Activated effector memory CD4-positive, alpha-beta T cell treated with anti-CD3 and anti-CD28 coated beads, Interleukin-2, amount 50 U/mL, for 16 hours (primary cell): Measurements from ENCODE around the gene SMYD2.

Experiments used
- DNase-seq: peaks from one replicate; pipeline ENCODE4 v3.0.0-alpha.2; 2020

The SMYD2 gene

DNA sequence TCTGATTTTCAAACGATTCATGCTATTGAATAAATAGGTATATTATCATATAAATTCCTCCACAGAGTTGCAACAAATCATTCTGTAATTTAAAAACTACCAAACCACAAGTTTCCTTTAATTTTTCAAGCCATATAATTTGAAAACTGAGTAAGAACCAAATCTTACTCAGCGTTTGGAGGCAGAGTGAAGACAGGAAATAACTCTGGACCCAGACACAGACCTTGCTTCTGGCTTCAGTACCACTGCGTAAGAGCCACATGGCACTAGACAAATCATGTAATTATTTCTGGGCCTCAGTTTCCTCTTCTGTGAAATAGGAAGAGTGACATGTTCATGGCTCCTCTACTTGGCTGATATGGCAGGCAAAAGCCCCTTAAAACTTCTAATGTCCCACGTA, 82.4 kb downstream of the SMYD2 start:
- DNase-seq, result no peak

DNA sequence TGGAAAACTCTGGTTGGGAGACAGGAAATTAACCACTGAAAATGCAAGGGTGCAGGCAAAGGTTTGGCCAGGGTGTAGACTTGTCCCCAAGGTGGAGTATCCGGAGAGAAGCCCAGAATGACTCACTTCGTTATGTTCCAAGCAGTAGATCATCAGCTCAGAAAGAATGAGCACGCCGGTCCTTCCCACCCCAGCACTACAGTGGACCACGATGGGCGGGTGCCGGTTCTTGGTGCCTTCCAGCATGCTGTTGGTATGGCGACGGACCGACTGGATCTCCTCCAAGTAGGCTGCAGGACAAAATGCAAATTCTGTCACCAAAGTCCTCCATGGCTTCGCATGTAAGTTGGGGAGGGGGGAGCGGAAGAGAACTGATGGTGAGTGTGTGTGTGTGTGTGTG, 83.4 kb downstream of the SMYD2 start:
- no peak for DNase-seq

- DNase-seq, result no peak
Observed at GRCh38 chr1:214364786-214365295, 83.9 kb downstream of the SMYD2 start.

- no peak for DNase-seq
Observed at GRCh38 chr1:214367841-214368240, 86.9 kb downstream of the SMYD2 start.

DNA sequence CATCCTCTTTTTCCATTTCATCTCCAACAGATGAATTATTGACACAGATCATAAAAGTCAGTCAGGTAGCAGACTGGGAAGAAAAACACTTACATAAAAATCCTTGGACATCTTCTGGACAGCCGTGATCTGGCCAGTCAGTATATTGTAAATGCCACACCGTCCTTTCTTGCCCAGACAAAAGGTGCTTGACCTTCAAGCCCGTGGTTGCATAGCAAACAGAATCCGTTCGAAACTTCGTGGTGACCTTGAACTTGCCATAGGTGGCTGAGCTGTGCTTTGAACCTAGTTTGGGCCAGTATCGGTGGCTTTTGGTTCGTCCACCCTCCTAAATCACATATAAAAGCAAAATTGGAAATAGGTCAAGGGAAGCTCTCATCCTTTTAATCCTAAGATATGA, 88.4 kb downstream of the SMYD2 start:
- no peak for DNase-seq

DNA sequence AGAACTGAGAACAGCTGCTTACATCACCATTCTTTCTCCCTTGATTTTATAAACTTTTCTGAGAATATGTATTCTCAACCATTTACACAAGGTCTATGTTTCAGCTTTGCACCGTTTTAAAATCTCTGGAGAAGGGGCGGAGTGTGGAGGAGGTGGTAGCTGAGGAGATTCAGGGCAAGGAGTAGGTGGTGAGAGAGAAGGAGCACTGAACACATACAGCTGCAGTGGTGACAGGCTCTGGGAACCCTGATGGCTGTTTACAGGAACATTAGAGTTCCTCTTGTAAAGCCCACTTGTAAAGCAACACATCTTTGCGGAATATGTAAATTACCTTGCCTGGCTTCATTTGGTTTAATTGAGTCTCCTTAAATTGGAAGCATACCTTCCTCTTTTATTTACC, 89.7 kb downstream of the SMYD2 start:
- DNase-seq, result no peak

DNA sequence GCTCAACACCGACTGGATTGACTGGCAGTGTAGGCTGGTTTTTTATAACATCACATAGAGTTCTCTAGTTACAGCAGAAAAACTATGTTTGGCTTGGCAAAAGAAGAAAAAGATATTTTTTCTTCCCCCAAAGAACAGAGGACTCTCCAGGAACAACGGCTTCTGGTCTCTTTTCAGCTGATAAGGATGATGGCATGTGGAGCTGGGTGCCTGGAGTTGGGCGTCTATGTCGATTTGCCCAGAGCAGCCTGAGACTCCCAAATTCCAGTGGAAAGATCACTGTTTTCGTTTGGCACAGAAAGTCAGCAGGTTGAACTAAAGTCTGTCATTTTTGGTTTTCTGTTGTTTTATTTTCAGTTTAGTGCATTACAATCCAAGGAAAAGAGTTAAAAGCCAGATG, 91.1 kb downstream of the SMYD2 start:
- no peak for DNase-seq

- no peak for DNase-seq
Observed at GRCh38 chr1:214377485-214377884, 96.5 kb downstream of the SMYD2 start.

GRCh38 chr1:214377886-214378285, 96.9 kb downstream of the SMYD2 start:
- DNase-seq, result no peak

DNA sequence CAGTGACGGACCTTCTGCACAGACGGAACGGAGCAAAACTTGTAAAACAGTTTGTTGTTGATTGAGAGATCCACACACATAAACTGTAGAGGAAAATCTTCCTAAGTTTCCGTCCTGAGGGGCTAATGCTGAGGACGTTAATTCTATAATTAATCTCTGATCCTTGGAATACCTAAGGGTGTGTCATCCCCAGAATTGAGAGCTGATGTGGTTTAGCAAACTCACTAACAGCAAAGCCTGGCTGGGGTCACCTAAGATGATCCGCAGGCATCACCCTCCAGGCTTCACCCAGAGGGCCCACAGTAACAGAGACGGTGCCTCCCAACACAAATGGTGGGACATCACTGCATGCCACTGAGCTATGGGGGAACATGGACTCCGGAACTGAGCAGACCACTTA, 97.5 kb downstream of the SMYD2 start:
- DNase-seq, result no peak

GRCh38 chr1:214379236-214379970, 98.4 kb downstream of the SMYD2 start:
- DNase-seq, result no peak

GRCh38 chr1:214380396-214380795, 99.4 kb downstream of the SMYD2 start:
- DNase-seq, result no peak

DNA sequence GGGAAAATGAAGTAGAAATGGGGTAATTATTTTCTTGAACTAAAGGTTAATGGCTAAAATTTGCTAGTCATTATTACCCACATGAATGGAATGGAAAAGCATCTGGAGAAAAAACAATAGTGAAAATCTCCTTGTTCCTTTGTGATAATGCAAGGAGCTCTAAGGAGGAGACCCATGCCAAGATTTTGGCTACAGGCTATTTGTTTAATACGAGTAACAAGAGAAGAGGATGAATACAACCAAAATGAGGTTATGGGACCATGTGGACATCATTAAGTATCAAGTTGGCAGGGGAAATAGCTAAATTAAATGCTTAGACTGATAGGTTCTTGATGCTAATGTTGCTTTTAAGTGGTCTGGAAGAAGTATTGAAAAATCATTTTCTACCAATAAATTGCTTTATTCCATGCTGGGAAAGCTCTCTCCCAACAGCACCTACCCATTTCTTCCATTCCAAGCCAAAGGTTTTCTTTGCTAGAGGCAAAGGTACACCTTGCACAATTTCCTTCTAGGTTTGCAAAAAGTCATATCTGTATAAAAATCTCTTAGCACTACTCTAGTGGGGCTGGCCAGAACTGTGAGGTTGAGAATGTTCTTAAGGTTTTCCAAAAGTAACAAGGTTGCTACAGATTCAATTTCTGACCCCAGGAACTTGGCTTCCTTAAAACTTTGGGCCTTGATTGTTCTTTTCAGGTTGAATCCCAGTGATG, 100.2 kb downstream of the SMYD2 start:
- DNase-seq, result no peak

- DNase-seq, result no peak
Observed at GRCh38 chr1:214383381-214384372, 102.7 kb downstream of the SMYD2 start.

- no peak for DNase-seq
Observed at GRCh38 chr1:214384373-214385079, 103.6 kb downstream of the SMYD2 start.

DNA sequence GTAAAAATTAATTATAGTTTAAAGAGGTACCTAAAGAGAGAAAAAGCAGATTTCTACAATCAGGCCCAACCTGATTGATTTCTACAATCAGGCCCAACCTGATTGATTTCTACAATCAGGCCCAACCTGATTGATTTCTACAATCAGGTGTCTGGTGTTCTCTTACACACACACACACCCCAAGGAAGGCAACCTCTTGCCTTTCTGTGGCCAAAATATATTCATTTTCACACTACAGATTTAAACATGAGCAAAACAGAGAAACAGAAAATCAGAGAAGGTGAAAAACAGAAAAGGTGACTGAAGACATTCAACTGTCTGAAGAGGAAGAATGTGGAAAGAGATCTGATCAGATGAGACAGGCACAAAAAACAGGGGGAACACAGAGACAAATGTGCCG, 104.5 kb downstream of the SMYD2 start:
- DNase-seq, result no peak

- DNase-seq, result no peak
Observed at GRCh38 chr1:214386333-214386732, 105.4 kb downstream of the SMYD2 start.
